ENCODE results near the gene APLNR.

DNA sequence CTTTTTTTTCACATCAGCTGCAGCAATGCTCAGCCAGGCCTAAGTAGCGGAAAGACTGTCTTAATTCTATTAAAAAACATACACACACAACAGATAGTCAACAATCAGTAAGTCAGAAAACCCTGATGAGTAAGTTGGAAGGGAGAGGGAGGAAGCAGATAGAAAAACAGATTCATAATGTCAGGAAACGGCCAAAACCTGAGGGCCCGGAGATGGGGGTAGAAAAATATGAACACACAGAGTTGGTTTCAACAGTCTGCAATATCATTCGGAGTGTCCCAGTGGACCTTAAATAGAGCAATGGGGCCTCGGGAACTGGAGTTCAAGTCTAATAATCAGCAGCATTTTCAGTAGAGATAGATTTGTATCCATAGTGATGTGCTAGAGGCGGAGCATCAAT is 40.5 kb downstream of the APLNR start:
- TF ChIP-seq POLR2A (IDR thresholded peaks at IDR 0.05; ENCODE audit: low read depth, low read length) (no peak), TAF1 (IDR thresholded peaks at IDR 0.05; ENCODE audit: low read depth, low read length) (no peak)

Data from GM12891 (cell line).